Measurements from ENCODE around the gene LRRC8C. TPM values are rescaled to one million over a fixed set of nuclear protein-coding genes. Genes with fewer than 3 reads are reported as not detected.

The LRRC8C gene
- total and polyA plus RNA-seq, 4 donors: 0.75 to 14.4 (median 5.6) TPM

DNA sequence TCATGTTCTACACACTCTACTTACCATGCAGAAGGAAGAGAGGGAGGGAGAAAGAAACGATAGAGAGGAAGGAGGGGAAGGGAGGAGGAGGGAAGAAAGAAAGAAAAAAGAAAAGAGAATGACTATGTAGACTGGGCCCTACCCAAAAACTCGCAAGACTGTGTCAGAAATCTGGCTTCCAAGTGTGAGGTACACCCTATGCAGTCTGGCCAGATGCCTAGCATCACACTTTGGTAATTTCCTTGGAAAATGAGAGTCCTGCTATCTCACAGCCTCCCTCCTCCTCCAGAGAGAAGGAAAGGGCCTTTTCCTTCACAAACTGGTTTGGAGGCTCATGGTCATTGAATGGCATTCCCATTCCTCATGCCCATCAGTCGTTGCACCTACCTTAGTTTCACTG is 101.5 kb downstream of the LRRC8C start:
- H3K4me3 ChIP-seq (ENCODE audit: low read length in 2 of 2): no peak overlapping the region
- H3K4me1 ChIP-seq (ENCODE audit: control insufficient read depth in 1 of 2, insufficient read depth in 2 of 2, low read length in 2 of 2): no peaks in the 10 kb centered on the region
- DNase-seq (no peak), ATAC-seq (ENCODE audit: low FRiP score) (no peak)
- H3K36me3 ChIP-seq (ENCODE audit: control insufficient read depth in 1 of 2, insufficient read depth in 2 of 2, low read length in 1 of 2): no peaks in the 10 kb centered on the region
- 40 to 45% methylated on average over 3 of the region's 3 CpGs for WGBS, 2 donors
- H3K27me3 ChIP-seq (ENCODE audit: control insufficient read depth in 1 of 2, insufficient read depth in 2 of 2, low read length in 1 of 2): no peaks in the 10 kb centered on the region
- intact Hi-C loops (cut with DNase I): no loop called here
- H3K9me3 ChIP-seq (ENCODE audit: control insufficient read depth, low read length): no peaks in the 10 kb centered on the region
- no peak overlapping the region for H3K27ac ChIP-seq (ENCODE audit: low read depth in 1 of 2, low read length in 2 of 2)

DNA sequence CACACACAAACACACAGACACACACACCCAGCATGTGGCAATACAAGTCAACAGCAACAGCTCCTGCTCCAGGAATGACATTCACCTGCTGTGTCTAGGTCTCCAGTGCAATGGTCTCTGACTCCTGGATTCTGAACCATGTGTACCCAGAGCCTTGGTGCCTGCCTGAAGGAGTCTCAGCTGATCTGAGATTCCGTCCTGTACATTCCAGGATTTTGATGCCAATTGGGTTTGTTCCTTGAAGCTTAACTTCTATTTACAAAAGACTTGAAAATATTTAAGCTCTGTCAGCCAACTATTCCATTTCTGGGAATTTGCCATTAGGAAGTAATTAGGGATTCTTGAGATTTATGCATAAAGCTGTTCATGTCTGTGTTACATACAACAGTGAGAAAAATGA is 102.6 kb downstream of the LRRC8C start:
- Histone ChIP-seq H3K36me3 (ENCODE audit: control insufficient read depth in 1 of 2, insufficient read depth in 2 of 2, low read length in 1 of 2) (no peaks in the 10 kb centered on the region), H3K4me1 (ENCODE audit: control insufficient read depth in 1 of 2, insufficient read depth in 2 of 2, low read length in 2 of 2) (no peaks in the 10 kb centered on the region), H3K4me3 (ENCODE audit: low read length in 2 of 2) (no peak overlapping the region), H3K27me3 (ENCODE audit: control insufficient read depth in 1 of 2, insufficient read depth in 2 of 2, low read length in 1 of 2) (no peaks in the 10 kb centered on the region), H3K27ac (ENCODE audit: low read depth in 1 of 2, low read length in 2 of 2) (no peak overlapping the region), H3K9me3 (ENCODE audit: control insufficient read depth, low read length) (no peaks in the 10 kb centered on the region)
- WGBS, 2 donors: 5 to 7% methylated on average over 1 of the region's 1 CpG
- DNase-seq (no peak), ATAC-seq (ENCODE audit: low FRiP score) (no peak)
- intact Hi-C loops (cut with DNase I): no loop called here

DNA sequence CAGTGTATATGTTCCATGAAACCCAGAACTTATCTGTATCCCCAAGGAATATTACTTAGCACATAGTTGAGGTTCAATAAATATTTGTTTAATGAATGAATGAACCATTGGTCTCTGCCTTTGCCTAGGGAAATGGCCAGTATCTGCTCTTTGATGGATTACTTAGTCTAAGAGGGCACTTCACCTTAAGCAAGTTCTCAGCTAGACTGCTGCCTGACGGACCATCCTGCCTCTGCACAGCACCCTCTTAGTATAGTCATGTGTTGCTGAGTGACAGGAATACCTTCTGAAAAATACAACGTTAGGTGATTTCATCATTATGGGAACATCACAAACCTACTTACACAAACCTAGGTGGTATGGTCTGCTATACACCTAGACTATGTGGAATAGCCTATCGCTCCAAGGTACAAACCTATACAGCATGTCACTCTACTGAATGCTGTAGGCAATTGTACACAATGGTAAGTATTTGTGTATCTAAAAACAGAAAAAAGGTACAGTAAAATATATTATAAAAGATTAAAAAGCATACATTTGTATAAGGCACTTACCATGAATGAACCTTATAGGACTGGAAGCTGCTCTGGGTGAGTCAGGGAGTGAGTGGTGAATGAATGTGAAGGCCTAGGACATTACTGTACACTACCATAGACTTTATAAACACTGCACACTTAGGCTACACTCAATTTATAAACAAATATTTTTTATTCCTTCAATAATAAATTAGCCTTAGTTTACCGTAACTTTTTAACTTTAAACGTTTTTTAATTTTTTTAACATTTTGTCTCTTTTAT is 104.2 kb downstream of the LRRC8C start:
- Histone ChIP-seq H3K36me3 (ENCODE audit: control insufficient read depth in 1 of 2, insufficient read depth in 2 of 2, low read length in 1 of 2) (no peaks in the 10 kb centered on the region), H3K27me3 (ENCODE audit: control insufficient read depth in 1 of 2, insufficient read depth in 2 of 2, low read length in 1 of 2) (no peaks in the 10 kb centered on the region), H3K27ac (ENCODE audit: low read depth in 1 of 2, low read length in 2 of 2) (no peak overlapping the region), H3K4me1 (ENCODE audit: control insufficient read depth in 1 of 2, insufficient read depth in 2 of 2, low read length in 2 of 2) (no peaks in the 10 kb centered on the region), H3K4me3 (ENCODE audit: low read length in 2 of 2) (no peak overlapping the region), H3K9me3 (ENCODE audit: control insufficient read depth, low read length) (no peaks in the 10 kb centered on the region)
- ATAC-seq (ENCODE audit: low FRiP score) (no peak), DNase-seq (no peak)
- intact Hi-C loops (cut with DNase I): no loop called here
- 87% methylated on average over 5 of the region's 5 CpGs for whole genome bisulfite sequencing, 2 donors

DNA sequence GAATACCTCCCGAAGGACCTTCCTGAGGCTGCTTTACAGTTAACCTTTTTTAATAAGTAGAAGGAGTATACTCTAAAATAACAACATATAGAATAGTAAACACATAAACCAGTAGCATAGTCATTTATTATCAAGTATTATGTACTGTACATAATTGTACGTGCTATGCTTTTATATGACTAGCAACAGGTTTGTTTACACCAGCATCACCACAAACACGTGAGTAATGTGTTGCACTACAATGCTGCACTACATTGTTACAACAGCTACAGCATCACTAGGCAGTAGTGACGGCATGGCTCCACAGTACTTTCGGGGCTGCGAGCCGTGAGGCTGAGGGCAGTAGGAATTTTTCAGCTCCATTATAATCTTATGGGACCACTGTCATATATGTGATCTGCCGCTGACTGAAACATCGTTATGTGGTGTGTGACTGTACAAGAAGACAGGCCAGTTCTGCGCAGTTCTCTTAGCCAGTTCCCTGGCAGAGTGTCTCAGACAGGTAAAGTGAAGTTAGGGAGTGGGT is 105.1 kb downstream of the LRRC8C start:
- no peak for DNase-seq
- WGBS, 2 donors: 91 to 93% methylated on average over 10 of the region's 10 CpGs
- intact Hi-C loops (cut with DNase I): no loop called here
- no peak overlapping the region for H3K27ac ChIP-seq (ENCODE audit: low read depth in 1 of 2, low read length in 2 of 2)
- H3K4me3 ChIP-seq (ENCODE audit: low read length in 2 of 2): no peak overlapping the region
- ATAC-seq (ENCODE audit: low FRiP score): no peak
- H3K9me3 ChIP-seq (ENCODE audit: control insufficient read depth, low read length): no peaks in the 10 kb centered on the region
- H3K36me3 ChIP-seq (ENCODE audit: control insufficient read depth in 1 of 2, insufficient read depth in 2 of 2, low read length in 1 of 2): no peaks in the 10 kb centered on the region
- H3K4me1 ChIP-seq (ENCODE audit: control insufficient read depth in 1 of 2, insufficient read depth in 2 of 2, low read length in 2 of 2): no peaks in the 10 kb centered on the region
- H3K27me3 ChIP-seq (ENCODE audit: control insufficient read depth in 1 of 2, insufficient read depth in 2 of 2, low read length in 1 of 2): no peaks in the 10 kb centered on the region

DNA sequence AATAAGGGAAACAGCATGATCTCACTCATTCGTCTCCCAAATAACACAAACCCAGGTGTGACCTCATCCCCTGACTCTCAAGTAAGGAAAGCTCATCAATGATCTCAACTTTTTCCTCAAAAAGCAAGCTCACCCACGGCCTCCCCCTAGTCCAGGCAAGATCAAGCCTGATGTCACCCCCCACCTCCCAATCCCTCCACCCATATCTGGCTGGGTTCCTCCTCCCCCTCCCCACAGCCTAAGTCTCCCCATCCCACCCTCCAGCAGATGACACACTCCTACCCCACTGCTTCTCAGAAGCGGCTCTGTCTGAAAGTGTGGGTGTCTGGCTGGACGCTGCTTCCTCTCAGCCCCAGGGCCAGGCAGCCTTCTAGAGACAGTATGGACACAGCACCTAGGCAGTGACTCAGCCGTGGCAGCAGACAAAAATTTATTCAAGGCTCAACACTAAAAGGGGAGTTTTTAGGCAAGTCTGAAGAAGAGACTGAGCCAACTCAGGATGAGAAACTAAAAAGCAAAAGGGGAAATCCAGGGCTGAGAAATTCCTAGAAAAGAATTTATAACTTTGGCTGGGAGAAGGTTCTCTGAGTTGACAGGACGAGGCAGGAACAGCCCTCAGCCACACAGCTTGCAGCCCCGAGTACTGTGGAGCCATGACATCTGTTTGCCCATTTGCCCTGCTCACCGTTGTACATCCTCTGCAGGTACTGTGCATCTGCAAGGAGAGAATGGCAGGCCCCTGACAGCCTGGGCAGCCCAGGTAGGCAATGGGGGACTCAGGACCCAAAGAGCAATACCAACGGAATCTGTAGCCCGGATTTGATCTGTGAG is 106.3 kb downstream of the LRRC8C start:
- ATAC-seq (ENCODE audit: low FRiP score): no peak
- no peaks in the 10 kb centered on the region for H3K36me3 ChIP-seq (ENCODE audit: control insufficient read depth in 1 of 2, insufficient read depth in 2 of 2, low read length in 1 of 2)
- H3K4me3 ChIP-seq (ENCODE audit: low read length in 2 of 2): no peak overlapping the region
- H3K4me1 ChIP-seq (ENCODE audit: control insufficient read depth in 1 of 2, insufficient read depth in 2 of 2, low read length in 2 of 2): no peaks in the 10 kb centered on the region
- H3K9me3 ChIP-seq (ENCODE audit: control insufficient read depth, low read length): no peaks in the 10 kb centered on the region
- WGBS, 2 donors: 56% methylated on average over 10 of the region's 10 CpGs
- intact Hi-C loops (cut with DNase I): no loop called here
- DNase-seq: no peak
- peaks cover 0 to 1% of the 10 kb centered on the region in 2 donors for H3K27me3 ChIP-seq (ENCODE audit: control insufficient read depth in 1 of 2, insufficient read depth in 2 of 2, low read length in 1 of 2)
- H3K27ac ChIP-seq (ENCODE audit: low read depth in 1 of 2, low read length in 2 of 2): no peak overlapping the region

DNA sequence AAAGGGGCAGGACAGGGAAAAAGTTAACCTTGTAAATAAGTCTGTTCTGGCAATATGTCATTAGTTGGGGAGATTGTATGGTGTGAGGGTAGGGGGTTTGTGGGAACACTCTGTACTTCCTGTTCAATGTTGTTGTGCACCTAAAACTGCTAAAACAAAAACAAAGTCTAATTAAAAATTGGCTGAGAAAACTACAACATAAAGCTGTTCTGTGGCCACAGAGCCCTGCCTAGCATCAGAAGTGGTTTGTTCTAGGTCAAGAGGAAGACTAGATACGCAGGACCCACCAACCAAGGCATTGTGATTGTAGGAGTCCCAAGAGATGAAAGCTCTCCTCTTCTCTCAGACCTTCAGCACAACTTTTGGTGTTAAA is 106.9 kb downstream of the LRRC8C start:
- Histone ChIP-seq H3K4me3 (ENCODE audit: low read length in 2 of 2) (no peak overlapping the region), H3K9me3 (ENCODE audit: control insufficient read depth, low read length) (no peaks in the 10 kb centered on the region), H3K27ac (ENCODE audit: low read depth in 1 of 2, low read length in 2 of 2) (no peak overlapping the region), H3K4me1 (ENCODE audit: control insufficient read depth in 1 of 2, insufficient read depth in 2 of 2, low read length in 2 of 2) (no peaks in the 10 kb centered on the region), H3K36me3 (ENCODE audit: control insufficient read depth in 1 of 2, insufficient read depth in 2 of 2, low read length in 1 of 2) (no peaks in the 10 kb centered on the region), H3K27me3 (ENCODE audit: control insufficient read depth in 1 of 2, insufficient read depth in 2 of 2, low read length in 1 of 2) (peaks cover 0 to 1% of the 10 kb centered on the region in 2 donors)
- DNase-seq (no peak), ATAC-seq (ENCODE audit: low FRiP score) (no peak)
- WGBS, 2 donors: 84 to 90% methylated on average over 1 of the region's 1 CpG
- intact Hi-C loops (cut with DNase I): no loop called here

DNA sequence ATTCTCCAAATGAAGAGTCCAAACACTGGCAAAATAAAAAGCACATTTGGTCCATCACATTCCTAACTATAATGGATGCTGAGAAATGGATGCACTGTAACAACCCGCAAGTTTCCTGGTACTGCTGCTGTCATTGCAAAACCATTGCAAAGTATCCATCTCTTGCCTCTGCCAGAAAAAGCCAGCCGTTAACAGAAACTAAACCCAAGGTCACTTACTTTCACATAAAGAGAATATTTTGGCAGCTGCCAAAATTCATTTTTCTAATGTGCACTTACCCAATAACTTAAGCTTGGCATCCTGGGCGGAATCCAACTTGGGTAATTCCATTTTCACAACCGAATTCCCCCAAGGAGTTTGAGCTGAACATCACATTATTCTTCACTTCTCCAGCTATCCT is 110.9 kb downstream of the LRRC8C start:
- H3K27ac ChIP-seq (ENCODE audit: low read depth in 1 of 2, low read length in 2 of 2): no peak overlapping the region
- ATAC-seq (ENCODE audit: low FRiP score) (no peak), DNase-seq (no peak)
- WGBS, 2 donors: 66 to 70% methylated on average over 4 of the region's 4 CpGs
- no peaks in the 10 kb centered on the region for H3K4me1 ChIP-seq (ENCODE audit: control insufficient read depth in 1 of 2, insufficient read depth in 2 of 2, low read length in 2 of 2)
- no peaks in the 10 kb centered on the region for H3K36me3 ChIP-seq (ENCODE audit: control insufficient read depth in 1 of 2, insufficient read depth in 2 of 2, low read length in 1 of 2)
- intact Hi-C loops (cut with DNase I): no loop called here
- peaks cover 0 to 1% of the 10 kb centered on the region in 2 donors for H3K27me3 ChIP-seq (ENCODE audit: control insufficient read depth in 1 of 2, insufficient read depth in 2 of 2, low read length in 1 of 2)
- H3K9me3 ChIP-seq (ENCODE audit: control insufficient read depth, low read length): no peaks in the 10 kb centered on the region
- H3K4me3 ChIP-seq (ENCODE audit: low read length in 2 of 2): no peak overlapping the region

DNA sequence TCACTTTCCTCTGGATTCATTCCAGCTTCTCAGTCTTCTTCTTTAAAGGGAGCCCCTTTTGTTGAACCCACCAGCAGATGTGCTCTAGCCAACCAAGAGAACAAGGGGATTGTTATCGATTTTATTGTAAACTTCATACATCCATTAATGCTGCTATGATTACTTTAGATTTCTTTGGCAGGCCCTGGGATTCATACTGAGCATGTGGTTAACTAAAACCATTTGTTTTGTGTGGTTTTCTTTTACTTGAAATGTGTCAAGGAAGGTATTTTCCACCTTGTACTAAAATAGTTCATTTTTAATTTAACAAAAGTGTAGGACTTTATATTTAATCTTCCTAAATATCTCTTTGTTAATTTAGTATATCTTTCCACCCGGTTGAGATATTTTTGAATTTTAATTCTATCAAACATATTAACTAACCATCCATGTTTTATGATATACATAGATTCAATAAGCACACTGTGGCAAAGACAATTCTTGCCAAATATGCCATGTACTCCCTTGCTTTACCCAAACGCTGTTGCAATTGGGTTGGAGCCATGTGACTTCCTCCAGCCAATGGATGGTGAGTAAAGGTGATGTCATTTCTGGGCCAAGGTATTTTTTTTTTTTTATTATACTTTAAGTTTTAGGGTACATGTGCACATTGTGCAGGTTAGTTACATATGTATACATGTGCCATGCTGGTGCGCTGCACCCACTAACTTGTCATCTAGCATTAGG is 113.7 kb downstream of the LRRC8C start:
- Histone ChIP-seq H3K27ac (ENCODE audit: low read depth in 1 of 2, low read length in 2 of 2) (no peak overlapping the region), H3K9me3 (ENCODE audit: control insufficient read depth, low read length) (no peaks in the 10 kb centered on the region), H3K27me3 (ENCODE audit: control insufficient read depth in 1 of 2, insufficient read depth in 2 of 2, low read length in 1 of 2) (peaks cover 0 to 1% of the 10 kb centered on the region in 2 donors), H3K4me3 (ENCODE audit: low read length in 2 of 2) (no peak overlapping the region), H3K36me3 (ENCODE audit: control insufficient read depth in 1 of 2, insufficient read depth in 2 of 2, low read length in 1 of 2) (no peaks in the 10 kb centered on the region), H3K4me1 (ENCODE audit: control insufficient read depth in 1 of 2, insufficient read depth in 2 of 2, low read length in 2 of 2) (no peaks in the 10 kb centered on the region)
- ATAC-seq (ENCODE audit: low FRiP score) (no peak), DNase-seq (no peak)
- WGBS, 2 donors: 80 to 83% methylated on average over 3 of the region's 4 CpGs
- intact Hi-C loops (cut with DNase I): no loop called here

Measured in aorta (tissue), 5 donors.